Measurements from ENCODE around the gene CALHM2.

The CALHM2 gene

GRCh38 chr10:103416436-103417147, 35.6 kb downstream of the CALHM2 start:
- TF ChIP-seq CTCF (IDR thresholded peaks at IDR 0.05; ENCODE audit: low read depth, low read length): peak; percentile 58
- peak; percentile 39 for DNase-seq (ENCODE audit: extremely low read depth, low read depth)

GRCh38 chr10:103415581-103415980, 36.6 kb downstream of the CALHM2 start:
- TF ChIP-seq CTCF (IDR thresholded peaks at IDR 0.05; ENCODE audit: low read depth, low read length): no peak
- DNase-seq (ENCODE audit: extremely low read depth, low read depth): no peak

- no peak for DNase-seq (ENCODE audit: extremely low read depth, low read depth)
- no peak for TF ChIP-seq CTCF (IDR thresholded peaks at IDR 0.05; ENCODE audit: low read depth, low read length)
These were observed 38.6 kb downstream of the CALHM2 start for GRCh38 chr10:103413564-103413963.

- no peak for DNase-seq (ENCODE audit: extremely low read depth, low read depth)
These were observed 54.9 kb downstream of the CALHM2 start for GRCh38 chr10:103397191-103397825.

GRCh38 chr10:103396789-103397087, 55.4 kb downstream of the CALHM2 start:
- DNase-seq (ENCODE audit: extremely low read depth, low read depth): no peak
- no peak for TF ChIP-seq CTCF (IDR thresholded peaks at IDR 0.05; ENCODE audit: low read depth, low read length)

More at GRCh38 chr10:103397191-103397825, 54.9 kb downstream of the CALHM2 start:
- TF ChIP-seq CTCF (IDR thresholded peaks at IDR 0.05; ENCODE audit: low read depth, low read length): no peak

Data from AG09319 (cell line).